CMK (cell line): ENCODE results near the gene IMMT.

Experiments
- DNase-seq: peaks from one replicate; pipeline ENCODE4 v3.0.0-alpha.2; 2010; ENCODE audit warnings: low read depth

Gene IMMT

GRCh38 chr2:86226070-86226469 is 30.8 kb upstream of the IMMT start:
- no peak for DNase-seq

GRCh38 chr2:86225581-86225980 is 30.3 kb upstream of the IMMT start:
- no peak for DNase-seq

- DNase-seq = no peak
These were observed 29.5 kb upstream of the IMMT start for GRCh38 chr2:86224645-86225355.

- no peak for DNase-seq
These were observed 28.8 kb upstream of the IMMT start for GRCh38 chr2:86223927-86224560.

- DNase-seq = no peak
These were observed 28.1 kb upstream of the IMMT start for GRCh38 chr2:86223140-86223926.

GRCh38 chr2:86221066-86221684 is 25.9 kb upstream of the IMMT start:
- DNase-seq = peak; percentile 76

GRCh38 chr2:86219896-86220295 is 24.6 kb upstream of the IMMT start:
- no peak for DNase-seq

- DNase-seq = no peak
These were observed 22.9 kb upstream of the IMMT start for GRCh38 chr2:86218124-86218523.

- no peak for DNase-seq
These were observed 21.6 kb upstream of the IMMT start for GRCh38 chr2:86216575-86217555.

GRCh38 chr2:86214503-86214832 is 19.2 kb upstream of the IMMT start:
- DNase-seq = no peak

GRCh38 chr2:86213699-86214502 is 18.6 kb upstream of the IMMT start:
- peak; percentile 73 for DNase-seq

GRCh38 chr2:86213056-86213455 is 17.8 kb upstream of the IMMT start:
- no peak for DNase-seq

GRCh38 chr2:86211796-86212188 is 16.5 kb upstream of the IMMT start:
- DNase-seq = no peak

GRCh38 chr2:86211033-86211795 is 16.0 kb upstream of the IMMT start:
- no peak for DNase-seq

- DNase-seq = peak; percentile 85
These were observed 9.2 kb upstream of the IMMT start for GRCh38 chr2:86204458-86204857.

GRCh38 chr2:86203614-86204013 is 8.4 kb upstream of the IMMT start:
- DNase-seq = no peak

- no peak for DNase-seq
These were observed 7.4 kb upstream of the IMMT start for GRCh38 chr2:86202702-86203101.

GRCh38 chr2:86202336-86202692 is 7.1 kb upstream of the IMMT start:
- no peak for DNase-seq

- no peak for DNase-seq
These were observed 6.5 kb upstream of the IMMT start for GRCh38 chr2:86201671-86202335.
